Tibial artery (tissue), 4 donors: ENCODE data around the gene MRPL10.

Experiments used
- DNase-seq, 2 donors: peaks; one replicate each; pipeline ENCODE4 v3.0.0-alpha.2; 2019
- H3K27ac ChIP-seq, 2 donors: fragments of 200-600 bp; sonication (generic) in 1 of 2; 1 replicate in 1 of 2; 2 replicates in 1 of 2; pipeline ENCODE4 v1.5.1; 2018 to 2019; ENCODE audit warnings: mild to moderate bottlenecking in 1 of 2
- H3K27me3 ChIP-seq, 2 donors: fragments of 200-600 bp; sonication (generic) in 1 of 2; one replicate each; pipeline versions ENCODE4 v1.5.1 to v1.6.0; 2016 to 2019
- H3K36me3 ChIP-seq, 3 donors: fragments of 200-600 bp; sonication (generic) in 2 of 3; one replicate each; pipeline ENCODE4 v1.5.1; 2016 to 2019; ENCODE audit warnings: mild to moderate bottlenecking in 2 of 3
- H3K4me1 ChIP-seq, 4 donors: fragments of 200-600 bp; sonication (generic) in 2 of 4; 1 replicate in 3 of 4; 2 replicates in 1 of 4; pipeline ENCODE4 v1.5.1; 2016 to 2019
- H3K4me3 ChIP-seq, 2 donors: fragments of 200-600 bp; sonication (generic) in 1 of 2; 1 replicate in 1 of 2; 2 replicates in 1 of 2; pipeline ENCODE4 v1.5.1; 2018 to 2019; ENCODE audit warnings: mild to moderate bottlenecking in 2 of 2
- H3K9me3 ChIP-seq, 3 donors: fragments of 200-600 bp; sonication (generic) in 1 of 3; one replicate each; pipeline ENCODE4 v1.5.1; 2016 to 2019
- intact Hi-C: fragments of 100-400 bp; cut with DNase I; formaldehyde crosslinking; loops from one replicate; pipeline ENCODE4 v1.15.0; 2023; ENCODE audit warnings: low total_unique reads
- TF ChIP-seq, protein P1 (sequence below), 2 experiments: fragments of 200-600 bp in 1 of 2; fragments of 450-650 bp in 1 of 2; IDR thresholded peaks; one replicate each; pipeline ENCODE4 v1.5.1; 2017 to 2019; ENCODE audit warnings: antibody characterized with exemption in 2 of 2, mild to moderate bottlenecking in 1 of 2, moderate library complexity in 1 of 2

Gene MRPL10

GRCh38 chr17:47872019-47872650, 40.8 kb upstream of the MRPL10 start:
- TF ChIP-seq, protein P1, sequence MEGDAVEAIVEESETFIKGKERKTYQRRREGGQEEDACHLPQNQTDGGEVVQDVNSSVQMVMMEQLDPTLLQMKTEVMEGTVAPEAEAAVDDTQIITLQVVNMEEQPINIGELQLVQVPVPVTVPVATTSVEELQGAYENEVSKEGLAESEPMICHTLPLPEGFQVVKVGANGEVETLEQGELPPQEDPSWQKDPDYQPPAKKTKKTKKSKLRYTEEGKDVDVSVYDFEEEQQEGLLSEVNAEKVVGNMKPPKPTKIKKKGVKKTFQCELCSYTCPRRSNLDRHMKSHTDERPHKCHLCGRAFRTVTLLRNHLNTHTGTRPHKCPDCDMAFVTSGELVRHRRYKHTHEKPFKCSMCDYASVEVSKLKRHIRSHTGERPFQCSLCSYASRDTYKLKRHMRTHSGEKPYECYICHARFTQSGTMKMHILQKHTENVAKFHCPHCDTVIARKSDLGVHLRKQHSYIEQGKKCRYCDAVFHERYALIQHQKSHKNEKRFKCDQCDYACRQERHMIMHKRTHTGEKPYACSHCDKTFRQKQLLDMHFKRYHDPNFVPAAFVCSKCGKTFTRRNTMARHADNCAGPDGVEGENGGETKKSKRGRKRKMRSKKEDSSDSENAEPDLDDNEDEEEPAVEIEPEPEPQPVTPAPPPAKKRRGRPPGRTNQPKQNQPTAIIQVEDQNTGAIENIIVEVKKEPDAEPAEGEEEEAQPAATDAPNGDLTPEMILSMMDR (IDR thresholded peaks at IDR 0.05), result no peak
- H3K4me3 ChIP-seq, result no peak overlapping the region
- DNase-seq, result no peak
- no peak overlapping the region for H3K27ac ChIP-seq
- H3K9me3 ChIP-seq, result no peaks in the 10 kb centered on the region
- no peaks in the 10 kb centered on the region for H3K36me3 ChIP-seq
- H3K4me1 ChIP-seq, result peaks cover 0 to 10% (median 6%) of the 10 kb centered on the region in 4 donors
- peaks cover 0 to 92% of the 10 kb centered on the region in 2 donors for H3K27me3 ChIP-seq
- intact Hi-C loops, result no loop called here

- peaks cover 0 to 95% of the 10 kb centered on the region in 2 donors for H3K27me3 ChIP-seq
- TF ChIP-seq, protein P1 (IDR thresholded peaks at IDR 0.05), result no peak
- intact Hi-C loops, result no loop called here
- peaks cover 0 to 10% (median 6%) of the 10 kb centered on the region in 4 donors for H3K4me1 ChIP-seq
- H3K4me3 ChIP-seq, result no peak overlapping the region
- H3K27ac ChIP-seq, result no peak overlapping the region
- H3K9me3 ChIP-seq, result no peaks in the 10 kb centered on the region
- DNase-seq, result no peak
- no peaks in the 10 kb centered on the region for H3K36me3 ChIP-seq
These were observed 39.7 kb upstream of the MRPL10 start for GRCh38 chr17:47871048-47871447.

GRCh38 chr17:47870056-47870455, 38.7 kb upstream of the MRPL10 start:
- peaks cover 0 to 95% of the 10 kb centered on the region in 2 donors for H3K27me3 ChIP-seq
- H3K4me3 ChIP-seq, result no peak overlapping the region
- TF ChIP-seq, protein P1 (IDR thresholded peaks at IDR 0.05), result no peak
- intact Hi-C loops, result no loop called here
- peaks cover 0 to 10% (median 6%) of the 10 kb centered on the region in 4 donors for H3K4me1 ChIP-seq
- H3K9me3 ChIP-seq, result no peaks in the 10 kb centered on the region
- H3K27ac ChIP-seq, result no peak overlapping the region
- H3K36me3 ChIP-seq, result no peaks in the 10 kb centered on the region
- no peak for DNase-seq

DNA sequence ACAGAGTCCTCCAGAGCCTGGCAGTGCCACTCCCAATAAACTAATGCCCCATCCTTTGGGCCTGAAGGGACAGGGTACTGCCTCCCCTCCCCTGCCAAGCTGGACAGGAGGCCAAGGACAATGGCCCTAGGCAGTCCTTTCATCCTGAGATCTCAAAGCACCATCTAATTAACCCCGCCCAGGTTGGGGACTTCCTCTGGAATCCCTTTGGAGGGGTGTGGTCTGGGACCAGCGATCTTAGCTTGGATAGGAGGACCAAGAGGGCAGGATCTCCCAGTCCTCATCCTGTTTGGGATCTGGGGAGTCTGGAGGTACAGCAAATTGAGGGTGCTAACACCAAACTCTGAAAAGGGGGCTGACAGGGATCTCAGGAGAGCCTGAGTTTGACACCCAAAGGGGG, 37.8 kb upstream of the MRPL10 start:
- Histone ChIP-seq H3K36me3 (no peaks in the 10 kb centered on the region), H3K4me3 (no peak overlapping the region), H3K27me3 (peaks cover 0 to 90% of the 10 kb centered on the region in 2 donors), H3K27ac (no peak overlapping the region), H3K9me3 (no peaks in the 10 kb centered on the region), H3K4me1 (peaks cover 0 to 7% (median 6%) of the 10 kb centered on the region in 4 donors)
- no peak for DNase-seq
- intact Hi-C loops, result no loop called here
- TF ChIP-seq, protein P1 (IDR thresholded peaks at IDR 0.05), result no peak

DNA sequence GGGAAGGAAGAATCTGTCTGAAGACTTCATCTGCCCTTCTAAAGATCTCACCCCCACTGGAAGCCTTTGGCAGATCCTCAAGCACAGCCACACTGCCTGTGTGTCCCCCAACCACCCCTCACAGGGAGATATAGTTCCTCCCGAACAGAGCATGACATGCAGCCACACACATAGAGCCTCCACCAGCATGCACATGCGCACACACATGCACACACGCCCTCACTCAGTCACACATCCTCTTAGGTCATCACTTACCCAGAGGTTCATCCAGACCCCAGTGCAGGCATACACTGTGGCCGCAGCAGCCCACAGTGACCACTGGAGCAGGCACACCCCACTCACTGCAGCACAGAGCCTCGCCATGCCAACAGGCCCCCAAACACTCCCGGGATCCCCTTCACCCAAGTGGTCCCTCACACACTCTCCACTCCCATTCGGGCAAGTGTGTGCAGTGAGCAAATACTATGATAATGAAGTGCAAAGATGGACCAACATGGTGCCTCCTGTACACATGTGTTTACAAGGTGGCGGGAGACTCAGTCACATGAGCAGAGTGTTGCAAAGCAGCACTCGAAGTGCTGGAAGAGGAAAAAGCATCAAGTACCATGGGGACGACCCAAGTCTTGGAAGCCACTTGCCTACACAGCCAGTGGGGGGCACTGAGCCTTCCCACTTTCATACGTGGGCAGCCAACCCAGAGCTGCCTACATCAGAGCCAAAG, 36.6 kb upstream of the MRPL10 start:
- Histone ChIP-seq H3K4me1 (peaks cover 0 to 10% (median 7%) of the 10 kb centered on the region in 4 donors), H3K27ac (no peak overlapping the region), H3K27me3 (peaks cover 0 to 78% of the 10 kb centered on the region in 2 donors), H3K4me3 (no peak overlapping the region), H3K9me3 (no peaks in the 10 kb centered on the region), H3K36me3 (no peaks in the 10 kb centered on the region)
- intact Hi-C loops, result no loop called here
- no peak for DNase-seq
- TF ChIP-seq, protein P1 (IDR thresholded peaks at IDR 0.05), result no peak
